Measurements from ENCODE around the gene PNMA5.

DNA sequence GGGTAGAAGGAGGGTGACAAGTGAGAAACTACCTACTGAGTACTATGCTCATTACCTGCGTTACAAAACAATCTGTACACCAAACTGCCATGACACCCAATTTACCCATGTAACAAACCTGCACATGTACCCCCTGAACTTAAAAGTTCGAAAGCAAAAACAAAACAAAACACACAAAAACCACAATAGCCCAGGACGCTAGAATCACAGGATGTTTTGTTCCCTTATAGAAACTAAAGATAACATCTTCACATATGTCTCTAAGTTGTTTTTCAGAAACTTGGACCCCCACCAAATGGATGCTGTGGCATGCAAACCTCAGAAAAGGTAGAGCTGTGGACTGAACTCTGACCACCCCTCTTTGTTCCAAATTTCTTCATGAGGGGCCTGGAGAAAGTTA lies 25.2 kb upstream of the PNMA5 start:
- TF ChIP-seq, protein P1, sequence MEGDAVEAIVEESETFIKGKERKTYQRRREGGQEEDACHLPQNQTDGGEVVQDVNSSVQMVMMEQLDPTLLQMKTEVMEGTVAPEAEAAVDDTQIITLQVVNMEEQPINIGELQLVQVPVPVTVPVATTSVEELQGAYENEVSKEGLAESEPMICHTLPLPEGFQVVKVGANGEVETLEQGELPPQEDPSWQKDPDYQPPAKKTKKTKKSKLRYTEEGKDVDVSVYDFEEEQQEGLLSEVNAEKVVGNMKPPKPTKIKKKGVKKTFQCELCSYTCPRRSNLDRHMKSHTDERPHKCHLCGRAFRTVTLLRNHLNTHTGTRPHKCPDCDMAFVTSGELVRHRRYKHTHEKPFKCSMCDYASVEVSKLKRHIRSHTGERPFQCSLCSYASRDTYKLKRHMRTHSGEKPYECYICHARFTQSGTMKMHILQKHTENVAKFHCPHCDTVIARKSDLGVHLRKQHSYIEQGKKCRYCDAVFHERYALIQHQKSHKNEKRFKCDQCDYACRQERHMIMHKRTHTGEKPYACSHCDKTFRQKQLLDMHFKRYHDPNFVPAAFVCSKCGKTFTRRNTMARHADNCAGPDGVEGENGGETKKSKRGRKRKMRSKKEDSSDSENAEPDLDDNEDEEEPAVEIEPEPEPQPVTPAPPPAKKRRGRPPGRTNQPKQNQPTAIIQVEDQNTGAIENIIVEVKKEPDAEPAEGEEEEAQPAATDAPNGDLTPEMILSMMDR (conservative IDR thresholded peaks at IDR 0.05; ENCODE audit: low read length) = no peak
- TF ChIP-seq EZH2phosphoT487 (IDR thresholded peaks at IDR 0.05; ENCODE audit: borderline replicate concordance) = no peak
